Stimulated activated naive CD8-positive, alpha-beta T cell treated with anti-CD3 and anti-CD28 coated beads, Interleukin-15, Interleukin-2, amounts not matched to agents 100 U/mL and 50 U/mL, for 24 hours (primary cell): Measurements from ENCODE around the gene DOCK7.
"Not testable (repeated sequence)": the region's sequence is repeated elsewhere in the genome, so short reads cannot be mapped to it uniquely, and the experiment has no call there.

Experiments used
- ATAC-seq: fragments of 150-1000 bp; cut with Tn5 transposase; one replicate; pipeline ENCODE4 v1.10.0; 2021
- DNase-seq: peaks from one replicate; pipeline ENCODE4 v3.0.0; 2021

Gene DOCK7, protein sequence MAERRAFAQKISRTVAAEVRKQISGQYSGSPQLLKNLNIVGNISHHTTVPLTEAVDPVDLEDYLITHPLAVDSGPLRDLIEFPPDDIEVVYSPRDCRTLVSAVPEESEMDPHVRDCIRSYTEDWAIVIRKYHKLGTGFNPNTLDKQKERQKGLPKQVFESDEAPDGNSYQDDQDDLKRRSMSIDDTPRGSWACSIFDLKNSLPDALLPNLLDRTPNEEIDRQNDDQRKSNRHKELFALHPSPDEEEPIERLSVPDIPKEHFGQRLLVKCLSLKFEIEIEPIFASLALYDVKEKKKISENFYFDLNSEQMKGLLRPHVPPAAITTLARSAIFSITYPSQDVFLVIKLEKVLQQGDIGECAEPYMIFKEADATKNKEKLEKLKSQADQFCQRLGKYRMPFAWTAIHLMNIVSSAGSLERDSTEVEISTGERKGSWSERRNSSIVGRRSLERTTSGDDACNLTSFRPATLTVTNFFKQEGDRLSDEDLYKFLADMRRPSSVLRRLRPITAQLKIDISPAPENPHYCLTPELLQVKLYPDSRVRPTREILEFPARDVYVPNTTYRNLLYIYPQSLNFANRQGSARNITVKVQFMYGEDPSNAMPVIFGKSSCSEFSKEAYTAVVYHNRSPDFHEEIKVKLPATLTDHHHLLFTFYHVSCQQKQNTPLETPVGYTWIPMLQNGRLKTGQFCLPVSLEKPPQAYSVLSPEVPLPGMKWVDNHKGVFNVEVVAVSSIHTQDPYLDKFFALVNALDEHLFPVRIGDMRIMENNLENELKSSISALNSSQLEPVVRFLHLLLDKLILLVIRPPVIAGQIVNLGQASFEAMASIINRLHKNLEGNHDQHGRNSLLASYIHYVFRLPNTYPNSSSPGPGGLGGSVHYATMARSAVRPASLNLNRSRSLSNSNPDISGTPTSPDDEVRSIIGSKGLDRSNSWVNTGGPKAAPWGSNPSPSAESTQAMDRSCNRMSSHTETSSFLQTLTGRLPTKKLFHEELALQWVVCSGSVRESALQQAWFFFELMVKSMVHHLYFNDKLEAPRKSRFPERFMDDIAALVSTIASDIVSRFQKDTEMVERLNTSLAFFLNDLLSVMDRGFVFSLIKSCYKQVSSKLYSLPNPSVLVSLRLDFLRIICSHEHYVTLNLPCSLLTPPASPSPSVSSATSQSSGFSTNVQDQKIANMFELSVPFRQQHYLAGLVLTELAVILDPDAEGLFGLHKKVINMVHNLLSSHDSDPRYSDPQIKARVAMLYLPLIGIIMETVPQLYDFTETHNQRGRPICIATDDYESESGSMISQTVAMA (N-terminal part only)

DNA sequence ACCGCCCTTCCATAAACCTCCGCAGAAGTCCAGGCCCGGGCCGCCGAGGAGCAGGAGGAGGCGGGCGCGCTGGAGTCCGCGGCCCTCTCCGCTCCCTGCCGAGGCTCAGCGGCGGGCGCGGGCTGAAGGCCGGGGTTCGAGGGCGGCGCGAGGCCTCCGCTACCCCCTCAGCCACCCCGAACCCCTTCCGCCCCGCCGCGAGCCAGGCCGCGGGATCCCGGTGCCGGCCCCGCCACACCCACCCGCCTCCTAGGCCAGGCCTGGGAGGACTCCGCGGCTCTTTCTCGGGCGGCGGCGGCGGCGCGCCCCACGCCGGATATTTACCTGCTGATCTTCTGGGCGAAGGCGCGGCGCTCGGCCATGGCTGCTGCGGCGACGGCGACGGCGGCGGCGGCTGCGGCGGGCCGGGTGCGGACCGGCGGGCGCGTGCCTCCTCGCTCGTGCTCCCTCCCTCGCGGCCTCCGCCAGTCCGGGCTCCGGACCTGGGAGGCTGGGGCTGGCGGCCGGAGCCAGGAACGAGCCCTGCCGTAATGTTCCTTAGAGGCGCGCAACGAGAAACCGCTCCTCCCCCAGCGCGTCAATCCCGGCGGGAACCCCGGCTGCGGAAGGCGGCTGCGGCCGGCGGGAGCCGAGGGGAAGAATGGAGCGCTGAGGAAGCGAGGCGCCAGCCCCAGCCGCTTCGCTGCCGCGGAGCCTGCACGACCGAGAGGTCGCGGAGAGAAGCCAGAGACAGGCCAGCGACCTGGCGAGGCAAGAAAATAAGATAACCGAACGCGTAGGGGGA is at the start of gene DOCK7:
Gene DOCK7 (minus strand): TSS at position 484 of the 784 bp plus-strand sequence. CDS start 122 bp downstream, at position 362.
- DNase-seq (peak; percentile 65), ATAC-seq (peak; percentile 56)

GRCh38 chr1:62735491-62736171 is 47.4 kb upstream of the DOCK7 start:
- no peak for ATAC-seq
- DNase-seq, result no peak

DNA sequence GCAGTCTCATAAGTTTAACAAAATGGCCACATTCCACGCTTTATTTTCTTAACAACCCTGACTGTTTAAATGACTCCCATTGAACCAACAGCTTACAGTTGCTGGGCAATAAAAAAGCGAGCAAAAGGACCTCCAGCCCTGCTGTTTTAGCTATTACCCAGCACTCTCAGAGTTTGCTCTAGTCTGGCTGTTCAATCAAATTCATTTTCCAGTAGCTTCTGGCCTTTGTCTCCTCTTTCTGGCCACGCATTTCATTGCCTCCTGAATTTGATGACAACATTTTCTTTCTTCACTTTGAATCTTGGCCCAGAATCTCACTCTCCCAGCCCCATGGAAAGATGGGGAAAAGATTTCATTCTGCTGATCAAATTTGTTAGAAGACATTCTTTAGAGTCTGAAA is 44.1 kb upstream of the DOCK7 start:
- DNase-seq, result no peak
- ATAC-seq, result no peak

DNA sequence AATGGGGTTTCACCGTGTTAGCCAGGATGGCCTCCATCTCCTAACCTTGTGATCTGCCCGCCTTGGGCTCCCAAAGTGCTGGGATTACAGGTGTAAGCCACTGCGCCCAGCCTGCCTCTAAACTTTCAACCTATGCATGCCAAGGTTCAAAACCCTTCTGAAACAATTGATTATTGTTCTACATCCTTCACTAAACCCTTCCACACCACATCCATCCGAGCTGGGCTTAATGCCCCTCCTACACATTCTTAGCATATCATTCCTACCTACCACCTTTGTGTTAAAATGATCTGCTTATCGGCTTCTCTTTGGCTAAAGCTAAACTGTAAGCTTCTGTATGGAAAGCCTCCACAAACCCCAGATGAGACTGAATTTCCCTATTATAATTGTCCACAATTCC is 40.8 kb upstream of the DOCK7 start:
- DNase-seq (no peak), ATAC-seq (no peak)

DNA sequence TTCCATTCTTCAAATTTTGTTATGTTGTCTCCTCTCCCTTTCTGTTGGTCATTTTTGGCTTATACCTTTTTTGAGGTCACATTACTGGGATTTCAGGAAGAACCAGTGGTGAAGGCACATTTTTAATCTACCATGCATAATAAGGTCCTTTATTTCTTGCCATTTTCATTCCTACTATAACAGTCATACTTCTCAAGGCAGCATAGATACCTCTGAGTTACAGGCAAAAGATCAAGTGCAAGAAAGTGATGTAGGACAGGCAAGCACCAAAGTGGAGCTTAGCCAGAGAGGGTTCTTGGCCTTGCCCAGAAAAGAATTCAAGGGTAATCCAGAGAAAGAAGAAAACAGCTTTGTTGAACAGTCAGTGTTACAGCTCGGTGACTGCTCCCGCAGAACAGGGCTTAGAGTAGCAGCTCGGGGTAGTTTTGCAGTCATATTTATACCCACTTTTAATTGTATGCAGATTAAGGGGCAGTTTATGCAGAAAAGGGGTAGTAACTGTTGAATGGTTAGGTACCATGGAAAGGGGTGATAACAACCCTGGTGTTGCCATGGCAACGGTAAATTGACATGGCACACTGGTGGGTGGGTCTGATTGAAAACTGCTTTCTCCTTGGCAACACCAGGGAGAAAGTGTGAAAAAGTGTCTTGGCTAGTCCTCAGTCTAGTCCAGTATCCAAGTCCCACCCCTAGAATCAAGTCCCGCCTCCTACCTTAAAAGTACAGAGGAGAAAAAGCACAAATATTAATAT is 39.6 kb upstream of the DOCK7 start:
- DNase-seq (no peak), ATAC-seq (no peak)

DNA sequence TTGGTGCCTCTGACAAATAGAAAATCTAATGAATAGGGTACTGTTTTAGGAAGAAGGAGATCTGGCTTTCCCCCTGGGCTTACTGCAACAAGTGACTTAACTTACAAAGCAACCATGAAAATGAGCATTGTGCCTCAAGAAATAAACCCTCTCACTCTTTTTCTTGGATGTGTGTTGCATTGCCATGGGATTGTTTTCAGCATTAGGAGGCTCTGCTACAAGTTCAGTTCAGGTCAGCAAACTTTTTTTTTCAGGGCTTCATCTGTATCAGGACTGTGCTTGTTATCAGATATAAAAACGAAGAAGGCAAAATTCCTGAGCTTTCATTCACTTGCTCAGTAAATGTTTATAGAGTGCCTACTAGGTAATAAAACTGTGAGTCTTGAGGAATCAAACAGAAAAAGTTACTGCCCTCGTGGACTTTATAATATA is 37.8 kb upstream of the DOCK7 start:
- ATAC-seq, result no peak
- DNase-seq, result no peak

DNA sequence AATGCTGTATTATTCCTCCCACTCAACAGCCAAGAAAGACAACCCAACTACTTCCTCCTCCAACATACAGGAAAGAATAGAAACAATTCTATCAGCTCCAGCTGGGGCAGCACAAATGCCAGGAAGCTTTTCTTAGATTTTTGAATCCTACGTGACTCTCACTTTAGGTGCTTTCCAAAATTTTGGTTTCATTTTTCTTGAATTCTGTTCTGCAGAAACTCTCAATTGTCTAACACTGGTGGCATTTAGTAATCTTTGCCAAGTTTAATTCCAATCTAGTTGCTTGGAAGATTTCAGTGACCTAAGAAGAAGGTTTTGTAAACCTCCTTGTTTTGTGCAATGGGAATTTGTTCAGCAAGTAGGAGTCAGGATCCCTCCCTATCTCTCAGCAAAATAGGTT is 37.1 kb upstream of the DOCK7 start:
- DNase-seq (no peak), ATAC-seq (no peak)

- no peak for DNase-seq
- no peak for ATAC-seq
These were observed 36.2 kb upstream of the DOCK7 start for GRCh38 chr1:62724430-62724829.

DNA sequence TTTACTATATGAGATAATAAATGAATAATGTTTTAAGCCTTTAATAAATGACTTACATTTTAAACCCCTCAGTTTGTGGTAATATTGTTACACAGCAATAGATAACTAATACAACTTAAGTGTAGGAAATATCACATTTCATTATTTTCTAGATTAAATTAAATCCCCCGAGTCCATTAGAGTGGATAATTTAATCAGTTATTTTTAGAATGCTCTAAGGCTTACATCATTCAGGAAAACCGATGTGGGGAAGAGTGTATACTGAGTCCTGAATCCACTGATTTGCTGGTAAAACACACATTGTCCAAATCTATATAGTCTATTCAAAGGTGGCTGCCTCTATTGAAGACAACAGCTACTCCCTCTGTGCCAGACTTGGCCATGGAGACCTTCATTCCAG is 35.7 kb upstream of the DOCK7 start:
- DNase-seq (no peak), ATAC-seq (no peak)

GRCh38 chr1:62722796-62723195 is 34.6 kb upstream of the DOCK7 start:
- ATAC-seq (no peak), DNase-seq (no peak)

GRCh38 chr1:62720946-62721554 is 32.9 kb upstream of the DOCK7 start:
- DNase-seq (no peak), ATAC-seq (no peak)

GRCh38 chr1:62718400-62718799 is 30.2 kb upstream of the DOCK7 start:
- ATAC-seq, DNase-seq: not testable (repeated sequence)

GRCh38 chr1:62717483-62717882 is 29.3 kb upstream of the DOCK7 start:
- no peak for DNase-seq

GRCh38 chr1:62716397-62716796 is 28.2 kb upstream of the DOCK7 start:
- ATAC-seq (no peak), DNase-seq (no peak)

More at GRCh38 chr1:62717483-62717882, 29.3 kb upstream of the DOCK7 start:
- no peak for ATAC-seq

GRCh38 chr1:62712336-62713243 is 24.4 kb upstream of the DOCK7 start:
- ATAC-seq (no peak), DNase-seq (no peak)

GRCh38 chr1:62707744-62708120 is 19.5 kb upstream of the DOCK7 start:
- no peak for ATAC-seq
- no peak for DNase-seq

- no peak for DNase-seq
These were observed 19.0 kb upstream of the DOCK7 start for GRCh38 chr1:62706985-62707743.

GRCh38 chr1:62698161-62698560 is 10.0 kb upstream of the DOCK7 start:
- not testable (repeated sequence) for ATAC-seq, DNase-seq

More at GRCh38 chr1:62706985-62707743, 19.0 kb upstream of the DOCK7 start:
- ATAC-seq, result no peak
